ENCODE data around the gene PDGFRB.
A peak's percentile ranks its signal among the peaks of the same experiment; 100 is the strongest.

Gene PDGFRB

DNA sequence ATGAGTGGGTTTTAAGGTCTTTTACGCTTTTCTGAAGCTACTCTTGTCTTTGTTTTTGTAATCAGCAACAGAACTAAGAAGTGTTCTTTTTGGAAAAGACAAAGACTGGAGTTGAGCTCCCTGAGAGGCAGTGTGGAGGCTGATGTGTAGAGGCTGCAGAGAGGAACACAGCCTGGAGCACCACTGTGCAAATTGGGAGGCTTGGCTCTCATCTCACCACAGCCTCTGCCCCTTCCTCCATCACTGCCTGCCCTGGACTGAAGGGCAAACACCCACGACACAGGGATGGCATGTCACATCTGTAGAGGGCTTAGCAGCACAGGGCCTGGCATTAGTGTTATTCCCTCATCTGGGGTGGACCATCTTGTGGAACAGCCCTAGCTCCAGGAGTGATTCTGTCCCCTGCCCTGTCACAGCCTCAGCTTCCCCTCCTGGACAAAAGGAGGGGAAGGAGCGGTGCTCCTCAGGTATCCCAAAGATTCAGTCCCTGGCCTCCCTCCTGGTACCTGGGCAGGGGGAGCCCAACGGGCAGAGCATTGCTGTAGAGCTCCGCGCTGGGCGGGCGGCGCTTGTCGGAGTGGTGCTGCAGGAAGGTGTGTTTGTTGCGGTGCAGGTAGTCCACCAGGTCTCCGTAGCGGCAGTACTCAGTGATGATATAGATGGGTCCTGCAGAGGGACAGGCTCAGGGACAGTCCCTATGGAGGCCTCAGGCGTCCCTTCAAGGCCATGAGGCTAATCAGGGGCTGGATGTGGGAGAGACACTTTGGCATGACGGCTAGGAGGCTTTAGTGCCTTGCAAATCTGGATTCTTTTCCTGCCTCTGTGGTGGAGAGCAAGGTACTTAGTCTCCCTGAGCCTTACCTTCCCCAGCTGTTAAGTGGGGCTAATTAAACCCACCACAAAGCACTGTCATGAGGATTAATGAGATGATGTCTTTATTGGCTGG lies 32.8 kb downstream of the PDGFRB start:
- H3K4me3 ChIP-seq (ENCODE audit: low read length): no peak overlapping the region
- DNase-seq (ENCODE audit: low read depth): no peak
- TF ChIP-seq, protein P1, sequence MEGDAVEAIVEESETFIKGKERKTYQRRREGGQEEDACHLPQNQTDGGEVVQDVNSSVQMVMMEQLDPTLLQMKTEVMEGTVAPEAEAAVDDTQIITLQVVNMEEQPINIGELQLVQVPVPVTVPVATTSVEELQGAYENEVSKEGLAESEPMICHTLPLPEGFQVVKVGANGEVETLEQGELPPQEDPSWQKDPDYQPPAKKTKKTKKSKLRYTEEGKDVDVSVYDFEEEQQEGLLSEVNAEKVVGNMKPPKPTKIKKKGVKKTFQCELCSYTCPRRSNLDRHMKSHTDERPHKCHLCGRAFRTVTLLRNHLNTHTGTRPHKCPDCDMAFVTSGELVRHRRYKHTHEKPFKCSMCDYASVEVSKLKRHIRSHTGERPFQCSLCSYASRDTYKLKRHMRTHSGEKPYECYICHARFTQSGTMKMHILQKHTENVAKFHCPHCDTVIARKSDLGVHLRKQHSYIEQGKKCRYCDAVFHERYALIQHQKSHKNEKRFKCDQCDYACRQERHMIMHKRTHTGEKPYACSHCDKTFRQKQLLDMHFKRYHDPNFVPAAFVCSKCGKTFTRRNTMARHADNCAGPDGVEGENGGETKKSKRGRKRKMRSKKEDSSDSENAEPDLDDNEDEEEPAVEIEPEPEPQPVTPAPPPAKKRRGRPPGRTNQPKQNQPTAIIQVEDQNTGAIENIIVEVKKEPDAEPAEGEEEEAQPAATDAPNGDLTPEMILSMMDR (IDR thresholded peaks at IDR 0.05; ENCODE audit: insufficient read depth, low read depth, low read length, missing control alignments): no peak

DNA sequence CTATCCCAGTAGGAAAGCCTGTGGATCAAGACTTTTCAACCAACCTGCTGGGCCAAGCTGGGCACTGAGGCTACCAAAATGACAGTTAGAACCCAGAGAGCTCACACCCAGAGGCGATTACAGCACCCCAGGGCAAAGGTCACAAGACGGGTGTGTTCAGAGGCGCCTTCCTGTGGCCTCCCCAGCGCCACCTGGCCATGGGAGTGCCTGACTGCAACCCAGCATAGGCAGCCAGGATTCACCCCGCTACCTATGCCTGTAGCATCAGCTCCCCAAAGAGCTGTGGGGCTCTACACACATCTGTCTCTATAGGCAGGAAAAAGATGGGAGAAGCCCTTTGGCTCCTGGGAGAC lies 33.5 kb downstream of the PDGFRB start:
- TF ChIP-seq, protein P1 (IDR thresholded peaks at IDR 0.05; ENCODE audit: insufficient read depth, low read depth, low read length, missing control alignments): peak; percentile 43
- peak; percentile 44 for DNase-seq (ENCODE audit: low read depth)

DNA sequence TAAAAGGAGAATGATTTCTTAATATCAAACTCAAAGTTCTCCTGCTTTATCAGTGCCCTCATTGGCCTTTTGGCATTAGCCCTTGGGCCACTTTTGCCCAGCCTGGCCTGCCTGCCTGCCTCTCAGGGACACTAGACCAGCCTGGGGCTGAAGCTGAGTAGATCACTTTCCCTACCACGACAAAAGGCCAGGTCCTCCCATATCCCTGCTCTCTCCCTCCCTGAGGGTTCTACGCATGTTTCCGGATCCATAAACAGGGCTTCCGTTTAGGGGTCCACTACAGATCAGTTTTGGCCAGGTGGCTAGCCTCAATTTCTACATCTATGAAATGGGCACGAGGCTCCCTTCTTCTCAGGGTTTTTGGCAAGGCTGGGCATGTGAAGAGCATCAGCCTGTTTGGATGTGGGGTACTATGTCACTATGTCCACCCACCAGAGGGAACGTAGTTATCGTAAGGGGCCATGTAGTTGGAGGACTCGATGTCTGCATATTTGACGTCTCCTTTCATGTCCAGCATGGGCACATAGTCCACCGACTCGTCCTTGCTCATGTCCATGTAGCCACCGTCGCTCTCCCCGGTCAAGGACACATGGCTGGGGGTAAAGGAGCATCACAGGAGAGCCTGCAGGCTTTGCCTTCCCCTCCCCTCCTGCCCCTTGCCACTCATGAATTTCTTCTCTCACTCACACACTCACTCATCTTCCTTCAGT lies 34.0 kb downstream of the PDGFRB start:
- H3K4me3 ChIP-seq (ENCODE audit: low read length): no peak overlapping the region
- no peak for DNase-seq (ENCODE audit: low read depth)
- TF ChIP-seq, protein P1 (IDR thresholded peaks at IDR 0.05; ENCODE audit: insufficient read depth, low read depth, low read length, missing control alignments): no peak

More for the DNA sequence above, 33.5 kb downstream of the PDGFRB start:
- no peak overlapping the region for H3K4me3 ChIP-seq (ENCODE audit: low read length)

DNA sequence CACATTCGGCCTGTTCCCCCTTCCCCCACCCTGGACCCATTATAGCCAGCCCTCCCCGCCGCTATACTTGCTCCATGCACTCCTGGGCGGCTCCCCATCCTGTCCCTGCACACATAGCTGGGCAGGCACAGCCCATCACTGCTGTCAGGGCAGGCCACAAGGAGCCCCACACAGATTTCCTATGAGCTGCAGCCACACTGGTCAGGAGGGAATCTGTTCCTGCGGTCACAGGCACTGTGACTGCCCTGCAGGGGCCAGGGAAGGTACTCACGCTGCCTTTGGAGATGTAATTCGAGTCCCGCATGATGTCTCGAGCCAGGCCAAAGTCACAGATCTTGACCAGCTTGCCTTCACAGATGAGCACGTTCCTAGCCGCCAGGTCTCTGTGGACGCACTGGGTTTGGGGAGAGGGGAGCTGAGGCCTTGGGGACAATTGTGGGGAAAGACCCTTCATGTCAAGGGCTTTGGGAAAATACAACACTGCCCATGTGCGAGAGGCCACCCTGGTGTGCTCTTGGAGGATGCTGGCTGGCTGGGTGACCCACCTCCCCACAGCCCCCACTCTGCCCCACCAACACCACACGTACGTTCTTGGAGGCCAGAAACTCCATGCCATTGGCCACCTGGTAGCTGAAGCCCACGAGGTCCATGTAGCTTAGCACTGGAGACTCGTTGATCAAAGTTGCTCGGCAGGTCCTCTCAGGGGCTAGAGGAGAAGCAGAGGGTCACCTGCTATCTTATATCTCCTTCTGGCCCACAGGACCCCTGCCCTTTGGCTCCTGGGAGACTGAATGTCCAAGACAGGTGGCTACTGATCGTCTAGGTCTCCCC lies 34.8 kb downstream of the PDGFRB start:
- DNase-seq (ENCODE audit: low read depth): no peak
- TF ChIP-seq, protein P1 (IDR thresholded peaks at IDR 0.05; ENCODE audit: insufficient read depth, low read depth, low read length, missing control alignments): no peak
- no peak overlapping the region for H3K4me3 ChIP-seq (ENCODE audit: low read length)

DNA sequence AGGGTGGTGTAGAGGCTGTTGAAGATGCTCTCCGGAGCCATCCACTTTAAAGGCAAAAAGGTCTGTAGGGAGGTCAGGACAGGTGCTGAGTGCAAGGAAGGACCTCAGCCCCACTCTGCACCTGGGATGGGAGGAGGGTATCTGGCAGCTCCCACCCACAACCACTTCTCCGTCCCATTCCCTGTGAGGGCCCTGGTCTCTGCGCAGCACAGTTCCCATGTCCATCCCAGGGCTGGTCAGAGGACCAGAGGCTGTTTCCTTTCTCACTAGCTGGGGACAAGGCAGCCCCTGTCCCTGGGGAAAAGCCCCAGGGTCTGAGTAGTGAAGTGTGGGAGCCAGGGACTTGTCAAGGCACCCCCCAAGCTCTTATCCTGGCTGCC lies 35.6 kb downstream of the PDGFRB start:
- no peak overlapping the region for H3K4me3 ChIP-seq (ENCODE audit: low read length)
- DNase-seq (ENCODE audit: low read depth): no peak
- TF ChIP-seq, protein P1 (IDR thresholded peaks at IDR 0.05; ENCODE audit: insufficient read depth, low read depth, low read length, missing control alignments): no peak

DNA sequence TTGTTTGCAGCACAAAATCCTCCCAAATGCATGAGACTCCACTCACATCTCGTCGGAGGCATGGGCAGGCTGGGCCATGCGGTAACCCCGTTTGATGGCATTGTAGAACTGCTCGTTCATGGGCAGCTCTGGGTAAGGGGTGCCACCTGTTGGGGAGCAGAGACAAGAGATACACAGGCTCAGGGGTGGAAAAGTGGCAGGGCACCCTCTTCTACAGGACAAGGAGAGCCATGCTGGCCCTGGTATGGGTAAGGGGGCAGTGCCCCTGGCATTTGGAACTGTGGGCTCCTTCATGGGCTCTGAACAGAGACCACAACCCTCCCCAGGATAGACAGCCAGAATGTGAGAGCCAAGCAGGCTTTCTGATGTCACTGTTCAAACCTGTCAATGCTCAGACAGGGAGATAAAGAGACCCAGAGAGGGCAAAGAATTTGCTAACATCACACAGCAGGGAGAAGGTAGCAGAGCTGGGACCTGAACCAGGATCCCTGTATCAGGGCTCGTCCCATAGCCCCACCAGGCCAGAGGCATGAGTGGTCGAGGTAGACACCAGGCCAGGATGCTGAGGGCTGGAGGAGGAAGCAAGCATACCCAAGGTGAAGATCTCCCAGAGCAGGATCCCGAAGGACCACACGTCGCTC lies 36.1 kb downstream of the PDGFRB start:
- DNase-seq (ENCODE audit: low read depth): no peak

More for the DNA sequence above, 36.1 kb downstream of the PDGFRB start:
- no peak overlapping the region for H3K4me3 ChIP-seq (ENCODE audit: low read length)
- TF ChIP-seq, protein P1 (IDR thresholded peaks at IDR 0.05; ENCODE audit: insufficient read depth, low read depth, low read length, missing control alignments): no peak
